ENCODE results near the gene UNK. TPM values are rescaled to one million over a fixed set of nuclear protein-coding genes. Genes with fewer than 3 reads are reported as not detected.

The UNK gene
- total RNA-seq, 4 donors from 2014 or later: 18.0 to 23.7 (median 20.0) TPM

DNA sequence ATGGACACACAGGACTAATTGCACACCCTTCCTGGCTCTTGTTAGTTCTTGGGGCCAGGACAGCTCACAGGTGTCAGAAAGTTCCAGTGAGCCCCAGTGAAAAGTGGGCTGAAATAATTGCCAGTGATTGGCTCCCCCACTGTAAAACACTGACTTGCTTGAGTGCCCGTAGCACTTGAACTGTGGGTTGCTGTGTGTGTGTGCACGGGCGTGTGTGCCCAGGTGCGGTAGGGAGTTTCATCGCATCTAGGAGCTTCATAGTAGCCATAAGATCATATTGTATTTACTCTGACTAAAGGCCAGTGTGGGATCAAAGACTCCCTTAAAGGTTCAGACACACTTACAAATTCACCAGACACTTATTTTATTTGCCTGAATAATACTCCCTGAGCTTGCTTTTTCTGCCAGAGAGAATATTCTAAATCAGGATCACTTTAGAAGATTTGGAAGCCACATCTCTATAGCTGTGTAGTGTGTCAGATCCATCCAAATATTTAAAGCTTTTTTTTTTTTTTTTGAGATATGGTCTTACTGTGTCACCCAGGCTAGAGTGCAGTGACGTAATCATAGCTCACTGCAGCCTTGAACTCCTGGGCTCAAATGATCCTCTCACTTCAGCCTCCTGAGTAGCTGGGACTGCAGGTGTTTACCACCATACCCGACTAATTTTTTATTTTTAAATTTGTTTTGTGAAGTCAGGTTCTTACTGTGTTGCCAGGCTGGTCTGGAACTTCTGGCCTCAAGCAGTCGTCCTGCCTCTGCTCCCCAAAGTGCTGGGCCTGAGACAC lies 11.4 kb downstream of the UNK start:
- Histone ChIP-seq H3K27ac (replicated peaks in 1 of 4) (no peak overlapping the region), H3K27me3 (no peaks in the 10 kb centered on the region), H3K9me3 (no peaks in the 10 kb centered on the region), H3K36me3 (peaks cover 8 to 68% (median 45%) of the 10 kb centered on the region in 4 donors), H3K4me3 (no peak overlapping the region), H3K4me1 (peaks cover 0 to 11% (median 5%) of the 10 kb centered on the region in 4 donors)
- TF ChIP-seq POLR2A (IDR thresholded peaks at IDR 0.05; ENCODE audit: low read depth) (no peak), EP300 (IDR thresholded peaks at IDR 0.05) (no peak), POLR2AphosphoS5 (IDR thresholded peaks at IDR 0.05) (no peak)
- TF ChIP-seq, protein P1, sequence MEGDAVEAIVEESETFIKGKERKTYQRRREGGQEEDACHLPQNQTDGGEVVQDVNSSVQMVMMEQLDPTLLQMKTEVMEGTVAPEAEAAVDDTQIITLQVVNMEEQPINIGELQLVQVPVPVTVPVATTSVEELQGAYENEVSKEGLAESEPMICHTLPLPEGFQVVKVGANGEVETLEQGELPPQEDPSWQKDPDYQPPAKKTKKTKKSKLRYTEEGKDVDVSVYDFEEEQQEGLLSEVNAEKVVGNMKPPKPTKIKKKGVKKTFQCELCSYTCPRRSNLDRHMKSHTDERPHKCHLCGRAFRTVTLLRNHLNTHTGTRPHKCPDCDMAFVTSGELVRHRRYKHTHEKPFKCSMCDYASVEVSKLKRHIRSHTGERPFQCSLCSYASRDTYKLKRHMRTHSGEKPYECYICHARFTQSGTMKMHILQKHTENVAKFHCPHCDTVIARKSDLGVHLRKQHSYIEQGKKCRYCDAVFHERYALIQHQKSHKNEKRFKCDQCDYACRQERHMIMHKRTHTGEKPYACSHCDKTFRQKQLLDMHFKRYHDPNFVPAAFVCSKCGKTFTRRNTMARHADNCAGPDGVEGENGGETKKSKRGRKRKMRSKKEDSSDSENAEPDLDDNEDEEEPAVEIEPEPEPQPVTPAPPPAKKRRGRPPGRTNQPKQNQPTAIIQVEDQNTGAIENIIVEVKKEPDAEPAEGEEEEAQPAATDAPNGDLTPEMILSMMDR (IDR thresholded peaks at IDR 0.05): no peak
- intact Hi-C loops (cut with DNase I): no loop called here
- no peak for DNase-seq (ENCODE audit: extremely low spot score)
- 95% methylated on average over 8 of the region's 8 CpGs for WGBS

DNA sequence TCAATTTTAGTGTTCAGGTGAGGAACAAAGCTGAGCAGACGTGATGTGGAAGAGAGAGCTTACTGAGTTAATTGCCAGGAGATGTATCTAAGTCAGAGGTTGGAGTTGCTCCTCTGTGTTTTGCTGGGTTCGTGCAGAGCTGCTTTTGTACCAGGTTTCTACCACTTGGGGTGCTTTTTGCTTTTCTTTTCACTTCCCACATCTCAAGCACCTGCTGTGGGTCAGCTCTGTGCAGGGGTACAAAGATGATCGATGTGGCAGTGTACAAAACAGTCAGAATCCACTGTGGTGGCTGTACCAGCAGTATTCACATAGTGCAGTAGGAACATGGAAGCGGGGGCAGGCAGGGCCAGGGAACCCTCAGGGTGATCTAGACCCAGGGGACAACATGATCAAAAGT lies 14.8 kb downstream of the UNK start:
- Histone ChIP-seq H3K4me1 (no peaks in the 10 kb centered on the region), H3K4me3 (no peak overlapping the region), H3K36me3 (peaks cover 8 to 54% (median 44%) of the 10 kb centered on the region in 4 donors), H3K27ac (replicated peaks in 1 of 4) (no peak overlapping the region), H3K9me3 (no peaks in the 10 kb centered on the region), H3K27me3 (no peaks in the 10 kb centered on the region)
- intact Hi-C loops (cut with DNase I): no loop called here
- no peak for TF ChIP-seq POLR2AphosphoS5 (IDR thresholded peaks at IDR 0.05)
- TF ChIP-seq, protein P1 (IDR thresholded peaks at IDR 0.05): no peak
- TF ChIP-seq POLR2A (IDR thresholded peaks at IDR 0.05; ENCODE audit: low read depth): no peak
- no peak for TF ChIP-seq EP300 (IDR thresholded peaks at IDR 0.05)
- WGBS: 85% methylated on average over 4 of the region's 4 CpGs
- DNase-seq (ENCODE audit: extremely low spot score): no peak

DNA sequence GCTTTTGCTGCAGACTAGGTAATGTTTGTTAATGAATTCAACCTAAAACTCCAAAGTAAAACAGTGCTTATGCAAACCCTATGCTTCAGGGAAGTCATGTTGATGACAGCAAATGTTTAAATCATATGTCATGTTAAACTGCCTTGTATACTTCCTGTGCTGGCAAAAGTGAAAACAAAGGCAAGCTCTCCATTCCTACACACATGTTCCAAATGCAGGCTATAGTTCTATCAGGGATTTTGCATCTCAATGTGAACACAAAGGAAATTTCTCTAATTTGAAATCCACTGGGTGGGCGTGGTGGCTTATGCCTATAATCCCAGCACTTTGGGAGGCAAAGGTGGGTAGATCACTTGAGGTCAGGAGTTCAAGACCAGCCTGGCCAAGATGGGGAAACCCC lies 19.3 kb downstream of the UNK start:
- TF ChIP-seq POLR2A (IDR thresholded peaks at IDR 0.05; ENCODE audit: low read depth): no peak
- TF ChIP-seq EP300 (IDR thresholded peaks at IDR 0.05): no peak
- TF ChIP-seq, protein P1 (IDR thresholded peaks at IDR 0.05): no peak
- TF ChIP-seq POLR2AphosphoS5 (IDR thresholded peaks at IDR 0.05): no peak
- H3K27ac ChIP-seq (replicated peaks in 1 of 4): no peak overlapping the region
- no peak overlapping the region for H3K4me3 ChIP-seq
- no peaks in the 10 kb centered on the region for H3K27me3 ChIP-seq
- H3K4me1 ChIP-seq: peaks cover 10 to 16% (median 14%) of the 10 kb centered on the region in 4 donors
- no peak for DNase-seq (ENCODE audit: extremely low spot score)
- intact Hi-C loops (cut with DNase I): no loop called here
- 100% methylated on average over 1 of the region's 1 CpG for WGBS
- peaks cover 8 to 31% (median 27%) of the 10 kb centered on the region in 4 donors for H3K36me3 ChIP-seq
- no peaks in the 10 kb centered on the region for H3K9me3 ChIP-seq

DNA sequence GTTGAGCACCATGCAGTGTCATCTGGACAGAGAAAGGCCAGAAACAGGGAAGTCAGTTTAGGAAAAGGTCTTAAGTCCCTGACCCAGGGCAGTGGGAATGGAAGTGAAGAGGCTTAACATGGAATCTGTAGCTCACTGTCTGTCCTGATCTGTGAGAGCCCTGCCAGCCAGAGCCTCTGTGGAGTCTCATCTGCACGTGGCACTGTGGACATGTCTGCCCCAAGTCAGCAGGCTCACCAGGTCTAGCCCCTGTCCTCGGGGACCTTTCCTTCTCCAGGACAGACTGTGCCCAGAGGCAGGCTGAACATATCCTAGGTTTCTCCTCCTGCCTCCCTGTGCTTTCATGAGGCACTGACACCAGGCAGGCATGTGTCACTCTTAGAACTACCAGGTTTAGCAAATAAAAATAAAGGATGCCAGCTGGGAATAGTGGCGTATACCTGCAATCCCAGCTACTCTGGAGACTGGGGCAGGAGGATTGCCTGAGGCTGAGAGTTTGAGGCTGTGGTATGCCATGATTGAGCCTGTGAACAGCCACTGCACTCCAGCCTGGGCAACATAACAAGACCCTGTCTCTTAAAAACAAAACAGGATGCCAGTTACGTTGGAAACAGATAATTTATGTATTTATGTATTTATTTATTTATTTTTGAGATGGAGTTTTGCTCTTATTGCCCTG lies 22.4 kb downstream of the UNK start:
- Histone ChIP-seq H3K27ac (replicated peaks in 1 of 4) (no peak overlapping the region), H3K4me1 (peaks cover 23 to 33% (median 29%) of the 10 kb centered on the region in 4 donors), H3K27me3 (no peaks in the 10 kb centered on the region), H3K4me3 (no peak overlapping the region), H3K36me3 (peaks cover 8 to 30% (median 28%) of the 10 kb centered on the region in 4 donors), H3K9me3 (no peaks in the 10 kb centered on the region)
- TF ChIP-seq EP300 (IDR thresholded peaks at IDR 0.05): no peak
- TF ChIP-seq, protein P1 (IDR thresholded peaks at IDR 0.05): no peak
- TF ChIP-seq POLR2AphosphoS5 (IDR thresholded peaks at IDR 0.05): no peak
- no peak for TF ChIP-seq POLR2A (IDR thresholded peaks at IDR 0.05; ENCODE audit: low read depth)
- DNase-seq (ENCODE audit: extremely low spot score): no peak
- WGBS: 88% methylated on average over 4 of the region's 4 CpGs
- intact Hi-C loops (cut with DNase I): no loop called here

Measured in esophagus muscularis mucosa (tissue), 4 donors.